GM23248 (cell line): ENCODE results near the gene HBM. TPM values are rescaled to one million over a fixed set of nuclear protein-coding genes. Genes with fewer than 3 reads are reported as not detected.

Experiments
- DNase-seq: peaks from one replicate; pipeline ENCODE4 v3.0.0-alpha.2; 2015
- H2AFZ ChIP-seq: fragments of 200-600 bp; sonication (generic); 2 replicates; pipeline ENCODE4 v1.6.1; 2016; ENCODE audit warnings: antibody characterized with exemption
- H3F3A ChIP-seq: fragments of 200-600 bp; sonication (generic); 2 replicates; pipeline ENCODE4 v1.6.1; 2016; ENCODE audit warnings: mild to moderate bottlenecking, antibody characterized with exemption, mixed run types; ENCODE audit not compliant: insufficient read depth
- H3K27ac ChIP-seq: fragments of 200-600 bp; sonication (generic); 2 replicates; pipeline ENCODE4 v1.5.1; 2016; ENCODE audit warnings: mild to moderate bottlenecking
- H3K27me3 ChIP-seq: fragments of 200-600 bp; sonication (generic); replicated peaks from 2 replicates; pipeline ENCODE4 v1.6.1; 2016; ENCODE audit warnings: mild to moderate bottlenecking; ENCODE audit not compliant: insufficient read depth
- H3K36me3 ChIP-seq: fragments of 200-600 bp; sonication (generic); 2 replicates; pipeline ENCODE4 v1.6.1; 2016; ENCODE audit warnings: low read depth, mild to moderate bottlenecking
- H3K4me1 ChIP-seq: fragments of 200-600 bp; sonication (generic); 2 replicates; pipeline ENCODE4 v1.6.1; 2016; ENCODE audit warnings: mild to moderate bottlenecking; ENCODE audit not compliant: insufficient read depth
- H3K4me2 ChIP-seq: fragments of 200-600 bp; sonication (generic); one replicate; pipeline ENCODE4 v1.6.1; 2016; ENCODE audit warnings: mild to moderate bottlenecking; ENCODE audit not compliant: unreplicated experiment
- H3K4me3 ChIP-seq: fragments of 200-600 bp; sonication (generic); 2 replicates; pipeline ENCODE4 v1.5.1; 2016; ENCODE audit warnings: mild to moderate bottlenecking
- H3K79me2 ChIP-seq: fragments of 200-600 bp; sonication (generic); 2 replicates; pipeline ENCODE4 v1.6.1; 2016; ENCODE audit warnings: mild to moderate bottlenecking; ENCODE audit not compliant: insufficient read depth
- H3K9ac ChIP-seq: fragments of 200-600 bp; sonication (generic); 2 replicates; pipeline ENCODE4 v1.6.1; 2016; ENCODE audit warnings: mild to moderate bottlenecking
- H3K9me2 ChIP-seq: fragments of 200-600 bp; sonication (generic); 2 replicates; pipeline ENCODE4 v1.6.1; 2016; ENCODE audit warnings: mixed run types, mild to moderate bottlenecking, moderate library complexity; ENCODE audit not compliant: insufficient read depth
- H3K9me3 ChIP-seq: fragments of 200-600 bp; sonication (generic); one replicate; pipeline ENCODE4 v1.6.1; 2017; ENCODE audit warnings: low read depth
- H4K20me1 ChIP-seq: fragments of 200-600 bp; sonication (generic); 2 replicates; pipeline ENCODE4 v1.6.0; 2016; ENCODE audit not compliant: insufficient read depth
- EZH2 ChIP-seq: fragments of 200-600 bp; sonication (generic); IDR thresholded peaks from 2 replicates; pipeline ENCODE4 v1.6.1; 2018; ENCODE audit warnings: antibody characterized with exemption, mild to moderate bottlenecking; ENCODE audit not compliant: insufficient read depth, poor library complexity, severe bottlenecking
- EZH2phosphoT487 ChIP-seq: fragments of 200-600 bp; sonication (generic); IDR thresholded peaks from 2 replicates; pipeline ENCODE4 v1.6.1; 2018; ENCODE audit warnings: antibody characterized with exemption, moderate library complexity, mild to moderate bottlenecking, low read depth; ENCODE audit not compliant: insufficient read depth
- WGBS, 2 experiments: methylation state at CpG; one replicate each; pipeline ENCODE4 v1.1.6; 2015 to 2017; ENCODE audit warnings: low lambda C conversion rate in 2 of 2, low coverage in 1 of 2; ENCODE audit errors: missing lambda C conversion rate in 2 of 2; 5-methylcytosine and 5-hydroxymethylcytosine counted together
- in situ Hi-C: fragments of 300-500 bp; cut with MboI; formaldehyde crosslinking; loops from 2 replicates; pipeline ENCODE4 v1.15.0; 2020
- polyA plus RNA-seq: library from polyadenylated mRNA; unstranded; fragments of >200 nt; fragmentation: Nextera tagmentation; extraction: Ambion mirVana; gene quantifications from 2 replicates; pipeline ENCODE4 v1.2.1, GENCODE V29; 2016
- total RNA-seq: library from RNA; depleted of rRNA; stranded (reverse); fragments of >200 nt; shearing (Covaris generic); gene quantifications from 2 replicates; pipeline ENCODE4 v1.2.3, GENCODE V29; 2014

HBM gene
- total and polyA plus RNA-seq, 2 experiments from 2014 or later = not detected

- Histone ChIP-seq H3K9me3 (no peaks in the 10 kb centered on the region), H3K36me3 (no peaks in the 10 kb centered on the region), H3F3A (no peaks in the 10 kb centered on the region), H3K4me2 (no peak overlapping the region), H3K4me1 (no peaks in the 10 kb centered on the region), H3K9me2 (no peaks in the 10 kb centered on the region), H4K20me1 (no peaks in the 10 kb centered on the region), H3K4me3 (no peak overlapping the region), H2AFZ (no peak overlapping the region), H3K27me3 (peaks cover 37% of the 10 kb centered on the region), H3K79me2 (no peaks in the 10 kb centered on the region), H3K27ac (no peak overlapping the region), H3K9ac (no peak overlapping the region)
- WGBS, 2 experiments = 6 to 8% methylated on average over 30 to 31 of the region's 77 CpGs
- in situ Hi-C loops = no loop called here
- DNase-seq = no peak
- TF ChIP-seq EZH2phosphoT487 (no peak), EZH2 (no peak)
Observed at GRCh38 chr16:164827-165538, 795 bp upstream of the HBM start.

DNA sequence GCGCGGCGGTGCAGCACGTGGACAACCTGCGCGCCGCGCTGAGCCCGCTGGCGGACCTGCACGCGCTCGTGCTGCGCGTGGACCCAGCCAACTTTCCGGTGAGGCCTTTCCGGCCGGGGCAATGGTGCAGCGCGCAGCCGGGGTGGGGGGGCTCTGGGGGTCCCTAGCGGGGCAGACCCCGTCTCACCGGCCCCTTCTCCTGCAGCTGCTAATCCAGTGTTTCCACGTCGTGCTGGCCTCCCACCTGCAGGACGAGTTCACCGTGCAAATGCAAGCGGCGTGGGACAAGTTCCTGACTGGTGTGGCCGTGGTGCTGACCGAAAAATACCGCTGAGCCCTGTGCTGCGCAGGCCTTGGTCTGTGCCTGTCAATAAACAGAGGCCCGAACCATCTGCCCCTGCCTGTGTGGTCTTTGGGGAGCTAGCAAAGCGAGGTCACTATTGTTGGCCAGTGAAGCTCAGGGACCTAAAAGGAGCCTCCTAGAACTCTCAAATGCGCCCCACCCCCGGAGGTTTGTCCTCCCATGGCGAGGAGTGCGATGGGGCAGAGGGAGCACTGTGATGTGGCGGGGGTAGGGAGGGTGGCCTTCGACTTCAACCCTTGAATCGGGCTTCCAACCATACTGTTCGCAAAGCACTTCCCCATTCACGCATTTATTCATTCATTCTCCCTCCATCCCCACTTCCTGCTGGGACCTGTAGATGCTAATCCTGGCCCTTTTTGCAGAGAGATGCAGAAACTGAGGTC, 770 bp downstream of the HBM start:
- DNase-seq = no peak
- H2AFZ ChIP-seq = no peak overlapping the region
- H3K36me3 ChIP-seq = no peaks in the 10 kb centered on the region
- TF ChIP-seq EZH2 (peak; percentile 59), EZH2phosphoT487 (no peak)
- H3K27me3 ChIP-seq = peaks cover 40% of the 10 kb centered on the region
- H3K4me2 ChIP-seq = no peak overlapping the region
- H3K27ac ChIP-seq = no peak overlapping the region
- H3K79me2 ChIP-seq = no peaks in the 10 kb centered on the region
- H3K9ac ChIP-seq = no peak overlapping the region
- in situ Hi-C loops = no loop called here
- no peaks in the 10 kb centered on the region for H4K20me1 ChIP-seq
- H3K4me1 ChIP-seq = no peaks in the 10 kb centered on the region
- no peaks in the 10 kb centered on the region for H3K9me2 ChIP-seq
- no peaks in the 10 kb centered on the region for H3F3A ChIP-seq
- no peaks in the 10 kb centered on the region for H3K9me3 ChIP-seq
- no peak overlapping the region for H3K4me3 ChIP-seq
- WGBS, 2 experiments = 4% methylated on average over 39 to 45 of the region's 45 CpGs

GRCh38 chr16:167122-167690, 1.4 kb downstream of the HBM start:
- 19 to 22% methylated on average over 10 to 11 of the region's 11 CpGs for WGBS, 2 experiments
- TF ChIP-seq EZH2 (no peak), EZH2phosphoT487 (no peak)
- H2AFZ ChIP-seq = no peak overlapping the region
- no peaks in the 10 kb centered on the region for H3F3A ChIP-seq
- H3K27me3 ChIP-seq = peaks cover 43% of the 10 kb centered on the region
- H3K27ac ChIP-seq = no peak overlapping the region
- no peaks in the 10 kb centered on the region for H3K36me3 ChIP-seq
- DNase-seq = no peak
- no peaks in the 10 kb centered on the region for H3K9me2 ChIP-seq
- H3K9me3 ChIP-seq = no peaks in the 10 kb centered on the region
- no peak overlapping the region for H3K4me3 ChIP-seq
- H3K9ac ChIP-seq = no peak overlapping the region
- no peaks in the 10 kb centered on the region for H3K4me1 ChIP-seq
- in situ Hi-C loops = no loop called here
- no peaks in the 10 kb centered on the region for H3K79me2 ChIP-seq
- H4K20me1 ChIP-seq = no peaks in the 10 kb centered on the region
- no peak overlapping the region for H3K4me2 ChIP-seq

- Histone ChIP-seq H3K27me3 (peaks cover 43% of the 10 kb centered on the region), H4K20me1 (no peaks in the 10 kb centered on the region), H3K9me3 (no peaks in the 10 kb centered on the region), H3K4me2 (no peak overlapping the region), H3K9ac (no peak overlapping the region), H3F3A (no peaks in the 10 kb centered on the region), H2AFZ (no peak overlapping the region), H3K79me2 (no peaks in the 10 kb centered on the region), H3K27ac (no peak overlapping the region), H3K9me2 (no peaks in the 10 kb centered on the region), H3K4me3 (no peak overlapping the region), H3K4me1 (no peaks in the 10 kb centered on the region), H3K36me3 (no peaks in the 10 kb centered on the region)
- no peak for TF ChIP-seq EZH2phosphoT487
- TF ChIP-seq EZH2 = no peak
- DNase-seq = no peak
- WGBS, 2 experiments = 46 to 51% methylated on average over 6 of the region's 6 CpGs
- in situ Hi-C loops = no loop called here
Observed at GRCh38 chr16:168424-168823, 2.6 kb downstream of the HBM start.
